Measurements from ENCODE around the gene TMEM171. TPM values are rescaled to one million over a fixed set of nuclear protein-coding genes. Genes with fewer than 3 reads are reported as not detected.

Gene TMEM171
- total RNA-seq, 1 experiment from 2014 or later: 5.4 TPM

DNA sequence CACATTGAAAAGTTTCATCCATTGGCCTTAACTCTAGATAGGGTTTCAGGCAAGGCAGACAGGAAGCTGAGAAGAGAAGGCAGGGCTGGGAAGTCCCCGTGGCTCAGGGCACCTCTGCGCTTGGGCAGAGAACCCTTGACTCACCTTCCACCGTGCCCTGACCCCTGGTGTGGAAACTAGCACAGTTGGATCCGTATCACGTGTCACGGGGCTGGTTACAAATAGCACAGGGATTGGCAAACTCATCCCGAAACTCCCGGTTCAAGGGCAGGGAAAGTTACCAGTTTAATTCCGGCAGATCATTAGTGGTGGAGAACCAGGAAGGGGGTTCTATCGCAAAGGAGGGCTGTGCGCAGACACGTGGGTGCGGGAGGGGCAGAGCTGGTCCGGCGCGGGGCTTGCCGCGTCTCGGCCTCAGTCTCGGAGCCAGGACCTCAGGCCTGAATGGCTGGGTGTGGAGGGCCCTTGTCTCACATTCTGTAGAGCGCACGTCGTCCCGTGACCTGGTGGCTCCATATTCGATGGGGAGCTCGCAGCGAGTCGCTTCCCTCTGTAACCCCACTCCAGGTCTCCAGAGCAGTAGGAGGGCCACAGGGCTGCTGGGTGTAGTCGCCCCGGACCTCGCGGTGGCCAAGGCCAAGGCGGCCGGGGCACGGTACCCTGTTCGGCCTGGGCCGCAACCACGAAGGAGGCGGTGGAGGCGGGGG lies 771 bp upstream of the TMEM171 start:
- no TSS peak for BruUV-seq (replicated peaks)
- H3K9ac ChIP-seq (ENCODE audit: low read length): no peak overlapping the region
- H3K9me3 ChIP-seq (ENCODE audit: control insufficient read depth in 1 of 2, insufficient read depth in 1 of 2, low read depth in 1 of 2, low read length in 2 of 2): no peaks in the 10 kb centered on the region
- ChIA-PET CTCF (no interaction called here), RAD21 (ENCODE audit: low non-redundant PET in 1 of 2, low total read pairs in 2 of 2, uncharacterized antibody in 2 of 2, unreplicated experiment in 2 of 2) (no interaction called here), POLR2A (interaction anchor here (1.6 kb wide), 1 partner anchor 23 kb away, joined by 3 read pairs; no protein-coding TSS in a partner anchor)
- H3K79me2 ChIP-seq (ENCODE audit: insufficient read depth, low read length): no peaks in the 10 kb centered on the region
- peak overlapping the region; percentile 99 for H3K4me2 ChIP-seq (ENCODE audit: low read length)
- no peaks in the 10 kb centered on the region for H4K20me1 ChIP-seq (ENCODE audit: insufficient read depth)
- no peaks in the 10 kb centered on the region for H3K36me3 ChIP-seq (ENCODE audit: control insufficient read depth in 1 of 2, insufficient read depth in 2 of 2, low read length in 2 of 2)
- TF ChIP-seq CTCF (IDR thresholded peaks at IDR 0.05 in 2 of 3, conservative IDR thresholded peaks at IDR 0.05 in 1 of 3; ENCODE audit: borderline replicate concordance in 1 of 3, insufficient read depth in 1 of 3, low read depth in 2 of 3, low read length in 2 of 3): no peak
- TF ChIP-seq, protein P1, sequence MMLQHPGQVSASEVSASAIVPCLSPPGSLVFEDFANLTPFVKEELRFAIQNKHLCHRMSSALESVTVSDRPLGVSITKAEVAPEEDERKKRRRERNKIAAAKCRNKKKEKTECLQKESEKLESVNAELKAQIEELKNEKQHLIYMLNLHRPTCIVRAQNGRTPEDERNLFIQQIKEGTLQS (IDR thresholded peaks at IDR 0.05): no peak
- TF ChIP-seq CBX3 (IDR thresholded peaks at IDR 0.05; ENCODE audit: low read depth): no peak
- TF ChIP-seq ELF1 (IDR thresholded peaks at IDR 0.05; ENCODE audit: borderline replicate concordance, low read depth): no peak
- TF ChIP-seq SP1 (IDR thresholded peaks at IDR 0.05; ENCODE audit: low read depth): no peak
- TF ChIP-seq JUND (IDR thresholded peaks at IDR 0.05): no peak
- TF ChIP-seq TCF7L2 (IDR thresholded peaks at IDR 0.05; ENCODE audit: borderline replicate concordance, extremely low read depth, insufficient read depth, insufficient read length): no peak
- no peak for TF ChIP-seq ZNF274 (IDR thresholded peaks at IDR 0.05; ENCODE audit: low read depth, low read length)
- no peak for TF ChIP-seq POLR2A (IDR thresholded peaks at IDR 0.05; ENCODE audit: borderline replicate concordance, extremely low read depth, insufficient read depth, insufficient read length)
- TF ChIP-seq, protein P2, sequence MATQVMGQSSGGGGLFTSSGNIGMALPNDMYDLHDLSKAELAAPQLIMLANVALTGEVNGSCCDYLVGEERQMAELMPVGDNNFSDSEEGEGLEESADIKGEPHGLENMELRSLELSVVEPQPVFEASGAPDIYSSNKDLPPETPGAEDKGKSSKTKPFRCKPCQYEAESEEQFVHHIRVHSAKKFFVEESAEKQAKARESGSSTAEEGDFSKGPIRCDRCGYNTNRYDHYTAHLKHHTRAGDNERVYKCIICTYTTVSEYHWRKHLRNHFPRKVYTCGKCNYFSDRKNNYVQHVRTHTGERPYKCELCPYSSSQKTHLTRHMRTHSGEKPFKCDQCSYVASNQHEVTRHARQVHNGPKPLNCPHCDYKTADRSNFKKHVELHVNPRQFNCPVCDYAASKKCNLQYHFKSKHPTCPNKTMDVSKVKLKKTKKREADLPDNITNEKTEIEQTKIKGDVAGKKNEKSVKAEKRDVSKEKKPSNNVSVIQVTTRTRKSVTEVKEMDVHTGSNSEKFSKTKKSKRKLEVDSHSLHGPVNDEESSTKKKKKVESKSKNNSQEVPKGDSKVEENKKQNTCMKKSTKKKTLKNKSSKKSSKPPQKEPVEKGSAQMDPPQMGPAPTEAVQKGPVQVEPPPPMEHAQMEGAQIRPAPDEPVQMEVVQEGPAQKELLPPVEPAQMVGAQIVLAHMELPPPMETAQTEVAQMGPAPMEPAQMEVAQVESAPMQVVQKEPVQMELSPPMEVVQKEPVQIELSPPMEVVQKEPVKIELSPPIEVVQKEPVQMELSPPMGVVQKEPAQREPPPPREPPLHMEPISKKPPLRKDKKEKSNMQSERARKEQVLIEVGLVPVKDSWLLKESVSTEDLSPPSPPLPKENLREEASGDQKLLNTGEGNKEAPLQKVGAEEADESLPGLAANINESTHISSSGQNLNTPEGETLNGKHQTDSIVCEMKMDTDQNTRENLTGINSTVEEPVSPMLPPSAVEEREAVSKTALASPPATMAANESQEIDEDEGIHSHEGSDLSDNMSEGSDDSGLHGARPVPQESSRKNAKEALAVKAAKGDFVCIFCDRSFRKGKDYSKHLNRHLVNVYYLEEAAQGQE (IDR thresholded peaks at IDR 0.05; ENCODE audit: low read depth): no peak
- no peak for TF ChIP-seq CEBPB (IDR thresholded peaks at IDR 0.05; ENCODE audit: low read depth)
- TF ChIP-seq EGR1 (IDR thresholded peaks at IDR 0.05; ENCODE audit: low read depth): no peak
- no peak for TF ChIP-seq FOSL1 (IDR thresholded peaks at IDR 0.05; ENCODE audit: low read depth)
- TF ChIP-seq EZH2 (IDR thresholded peaks at IDR 0.05): no peak
- TF ChIP-seq SIN3A (IDR thresholded peaks at IDR 0.05; ENCODE audit: low read depth): no peak
- no peak for TF ChIP-seq ZFX (IDR thresholded peaks at IDR 0.05)
- TF ChIP-seq ZBTB33 (IDR thresholded peaks at IDR 0.05; ENCODE audit: extremely low read depth, insufficient replicate concordance, low read length): no peak
- no peak for TF ChIP-seq RAD21 (IDR thresholded peaks at IDR 0.05; ENCODE audit: low read depth)
- TF ChIP-seq EZH2phosphoT487 (IDR thresholded peaks at IDR 0.05; ENCODE audit: borderline replicate concordance): no peak
- TF ChIP-seq YY1 (IDR thresholded peaks at IDR 0.05; ENCODE audit: extremely low read depth, insufficient replicate concordance, low read depth, low read length): no peak
- no peaks in the 10 kb centered on the region for H3K27me3 ChIP-seq (ENCODE audit: insufficient read depth, low read length)
- H3K9me2 ChIP-seq (ENCODE audit: insufficient read depth): no peaks in the 10 kb centered on the region
- H3K27ac ChIP-seq (ENCODE audit: low read depth, low read length): no peak overlapping the region; the same call in 1 of the 2 replicates
- H3K4me3 ChIP-seq (replicated peaks in 1 of 2; ENCODE audit: low read depth in 1 of 2, low read length in 2 of 2): no peak overlapping the region
- peaks cover 0 to 22% of the 10 kb centered on the region in 2 experiments; a peak in 3 of 4 replicates for H3K4me1 ChIP-seq (ENCODE audit: control insufficient read depth in 1 of 2, insufficient read depth in 2 of 2, low read length in 2 of 2)
- H2AFZ ChIP-seq (ENCODE audit: low read depth, low read length, poor library complexity, severe bottlenecking): no peak overlapping the region
- DNase-seq (ENCODE audit: low read depth, low spot score): no peak
- ATAC-seq: no peak
- intact Hi-C loops (cut with micrococcal nuclease): no loop called here

Measured in HCT116 (cell line).